Hindlimb muscle (tissue), 1 donor: Measurements from ENCODE around the gene MESD. TPM values are rescaled to one million over a fixed set of nuclear protein-coding genes. Genes with fewer than 3 reads are reported as not detected.

Source experiments
- DNase-seq: peaks from one replicate; pipeline ENCODE4 v3.0.0-alpha.2; 2013
- polyA plus RNA-seq: library from polyadenylated mRNA; unstranded; fragments of 120-200 nt; gene quantifications from one replicate; pipeline ENCODE4 v1.2.1, GENCODE V29; 2013; ENCODE audit not compliant: insufficient read length

The MESD gene
- polyA plus RNA-seq, 1 donor = 19.8 TPM

GRCh38 chr15:81014446-81015093 is 25.0 kb upstream of the MESD start:
- DNase-seq = no peak

- no peak for DNase-seq
Observed at GRCh38 chr15:81013396-81013929, 23.8 kb upstream of the MESD start.

- no peak for DNase-seq
Observed at GRCh38 chr15:81012588-81012987, 23.0 kb upstream of the MESD start.

GRCh38 chr15:81011593-81011992 is 22.0 kb upstream of the MESD start:
- no peak for DNase-seq

GRCh38 chr15:81010086-81010485 is 20.5 kb upstream of the MESD start:
- no peak for DNase-seq

- DNase-seq = no peak
Observed at GRCh38 chr15:81008312-81008711, 18.7 kb upstream of the MESD start.

- no peak for DNase-seq
Observed at GRCh38 chr15:81007428-81008064, 17.9 kb upstream of the MESD start.

- DNase-seq = no peak
Observed at GRCh38 chr15:81006124-81006523, 16.5 kb upstream of the MESD start.

- no peak for DNase-seq
Observed at GRCh38 chr15:81003097-81003350, 13.4 kb upstream of the MESD start.

- no peak for DNase-seq
Observed at GRCh38 chr15:81002331-81003096, 12.9 kb upstream of the MESD start.

- DNase-seq = no peak
Observed at GRCh38 chr15:81002009-81002330, 12.4 kb upstream of the MESD start.

GRCh38 chr15:81001152-81002008 is 11.8 kb upstream of the MESD start:
- DNase-seq = peak; percentile 62

GRCh38 chr15:81000624-81001151 is 11.1 kb upstream of the MESD start, which contains the start of gene TLNRD1:
TSS of gene TLNRD1 (plus strand) at chr15:81000923. CDS start at chr15:81002272, 1,349 bp downstream.
- peak; percentile 91 for DNase-seq

- DNase-seq = peak; percentile 44
Observed at GRCh38 chr15:81000144-81000623, 10.6 kb upstream of the MESD start.

GRCh38 chr15:80999623-81000036 is 10.0 kb upstream of the MESD start:
- no peak for DNase-seq

GRCh38 chr15:80998251-80998650 is 8.6 kb upstream of the MESD start:
- no peak for DNase-seq

- DNase-seq = no peak
Observed at GRCh38 chr15:80997692-80998091, 8.1 kb upstream of the MESD start.

GRCh38 chr15:80996247-80996646 is 6.6 kb upstream of the MESD start:
- DNase-seq = no peak

GRCh38 chr15:80992441-80992840 is 2.8 kb upstream of the MESD start:
- no peak for DNase-seq

- no peak for DNase-seq
Observed at GRCh38 chr15:80992006-80992405, 2.4 kb upstream of the MESD start.

- DNase-seq = no peak
Observed at GRCh38 chr15:80991421-80991820, 1.8 kb upstream of the MESD start.

GRCh38 chr15:80990955-80991354 is 1.3 kb upstream of the MESD start:
- DNase-seq = no peak
